ENCODE results near the gene PRR3.

- TF ChIP-seq CTCF (IDR thresholded peaks at IDR 0.05) = no peak
- TF ChIP-seq EP300 (IDR thresholded peaks at IDR 0.05) = no peak
- no peak for TF ChIP-seq POLR2AphosphoS5 (IDR thresholded peaks at IDR 0.05)
Measured at GRCh38 chr6:30554404-30554803, 2.7 kb upstream of the PRR3 start.

Measured in gastroesophageal sphincter (tissue), 3 donors.